Spleen (tissue), 11 donors: ENCODE data around the gene KRT17. TPM values are rescaled to one million over a fixed set of nuclear protein-coding genes. Genes with fewer than 3 reads are reported as not detected.

Experiments
- DNase-seq: peaks from one replicate; pipeline ENCODE4 v3.0.0-alpha.2; 2020
- H3K27ac ChIP-seq, 8 donors: fragments of 200-600 bp; sonication (generic) in 7 of 8; 1 replicate in 4 of 8; 2 replicates in 4 of 8; pipeline versions ENCODE4 v1.5.0 to v1.8.0; 2016 to 2021; ENCODE audit warnings: inconsistent platforms in 4 of 8, mild to moderate bottlenecking in 4 of 8, moderate library complexity in 1 of 8
- H3K27me3 ChIP-seq, 7 donors: fragments of 200-600 bp; sonication (generic) in 6 of 7; replicated peaks in 1 of 7; 1 replicate in 4 of 7; 2 replicates in 3 of 7; pipeline versions ENCODE4 v1.5.0 to v1.8.0; 2016 to 2021; ENCODE audit warnings: inconsistent platforms in 3 of 7, mild to moderate bottlenecking in 1 of 7
- H3K36me3 ChIP-seq, 6 donors: fragments of 200-600 bp; sonication (generic) in 5 of 6; 1 replicate in 4 of 6; 2 replicates in 2 of 6; pipeline versions ENCODE4 v1.5.0 to v1.8.0; 2016 to 2021; ENCODE audit warnings: inconsistent platforms in 2 of 6
- H3K4me1 ChIP-seq, 6 donors: fragments of 200-600 bp; sonication (generic) in 5 of 6; 1 replicate in 3 of 6; 2 replicates in 3 of 6; pipeline versions ENCODE4 v1.5.0 to v1.8.0; 2016 to 2021; ENCODE audit warnings: inconsistent platforms in 3 of 6
- H3K4me3 ChIP-seq, 8 donors: fragments of 200-600 bp; sonication (generic) in 7 of 8; 1 replicate in 4 of 8; 2 replicates in 4 of 8; pipeline versions ENCODE4 v1.5.0 to v1.8.0; 2016 to 2021; ENCODE audit warnings: inconsistent platforms in 4 of 8, mild to moderate bottlenecking in 4 of 8, moderate library complexity in 2 of 8
- H3K9me3 ChIP-seq, 8 donors: fragments of 200-600 bp; sonication (generic) in 7 of 8; 1 replicate in 4 of 8; 2 replicates in 4 of 8; pipeline versions ENCODE4 v1.5.0 to v1.8.0; 2016 to 2021; ENCODE audit warnings: inconsistent platforms in 4 of 8
- CTCF ChIP-seq, 11 experiments: fragments of 200-600 bp in 7 of 11; fragments of 450-650 bp in 4 of 11; sonication (generic) in 4 of 11; IDR thresholded peaks in 8 of 11; conservative IDR thresholded peaks in 3 of 11; 1 replicate in 7 of 11; 2 replicates in 4 of 11; pipeline versions ENCODE4 v1.4.0 to v1.8.0; 2016 to 2021; ENCODE audit warnings: antibody characterized with exemption in 11 of 11, inconsistent platforms in 4 of 11, mild to moderate bottlenecking in 1 of 11
- POLR2A ChIP-seq, 3 donors: fragments of 450-650 bp; IDR thresholded peaks; one replicate each; pipeline ENCODE4 v1.5.1; 2017; ENCODE audit warnings: antibody characterized with exemption in 3 of 3, mild to moderate bottlenecking in 1 of 3
- POLR2AphosphoS5 ChIP-seq, 3 donors: sonication (generic); formaldehyde crosslinking; IDR thresholded peaks; one replicate each; pipeline ENCODE4 v1.5.1; 2017; ENCODE audit warnings: antibody characterized with exemption in 3 of 3
- WGBS, 5 donors: extraction: QIAGEN DNeasy Blood & Tissue Kit in 3 of 5; methylation state at CpG; one replicate each; pipeline versions ENCODE4 v1.1.5 to v1.1.7; 2013 to 2018; 5-methylcytosine and 5-hydroxymethylcytosine counted together
- intact Hi-C: fragments of 100-400 bp; cut with DNase I; formaldehyde crosslinking; loops from one replicate; pipeline ENCODE4 v1.15.0; 2023; ENCODE audit warnings: low total_unique reads
- polyA plus RNA-seq, 3 donors: library from polyadenylated mRNA; stranded (reverse); fragments of 200-250 nt; gene quantifications; one replicate each; pipeline ENCODE4 v1.2.1, GENCODE V29; 2013
- total RNA-seq, 7 donors: library from RNA; depleted of rRNA in 3 of 7; stranded (reverse); fragments of >200 nt in 3 of 7; fragmentation: NEBNext Ultra II Directional in 4 of 7; extraction: Animal tissue kit (Norgen Biotek cat#: 25700) in 4 of 7; gene quantifications; one replicate each; pipeline versions ENCODE4 v1.1.0 to v1.2.1, GENCODE V29; 2016 to 2021
- donor health status: healthy with polysubstance abuse.
- donor health status: DM: no; HTN: no; CAD: no; lungs with moderate emphysema.
- donor health status: DM: no; HTN: no; CAD: no.
- donor health status: Bipolar disorder and iron deficiency.
- donor health status: healthy.
- donor health status: DM: no; HTN: no; CAD: no.
- donor health status: DM: yes; HTN: yes; CAD: no.

The KRT17 gene
- total and polyA plus RNA-seq, 10 donors = 0.58 to 1.2 (median 0.70) TPM; not detected in 7

GRCh38 chr17:41575336-41575735, 49.0 kb downstream of the KRT17 start:
- no peak overlapping the region for H3K27ac ChIP-seq
- 61 to 78% (median 76%) methylated on average over 3 of the region's 3 CpGs for WGBS, 5 donors
- H3K27me3 ChIP-seq = peaks cover 0 to 86% (median 6%) of the 10 kb centered on the region in 7 donors
- no peak for DNase-seq
- H3K4me3 ChIP-seq = no peak overlapping the region
- peaks cover 0 to 9% (median 2%) of the 10 kb centered on the region in 6 donors for H3K4me1 ChIP-seq
- no peaks in the 10 kb centered on the region for H3K9me3 ChIP-seq
- no peaks in the 10 kb centered on the region for H3K36me3 ChIP-seq
- intact Hi-C loops = no loop called here
- TF ChIP-seq CTCF (IDR thresholded peaks at IDR 0.05 in 8 of 11, conservative IDR thresholded peaks at IDR 0.05 in 3 of 11) = no peak
- TF ChIP-seq POLR2AphosphoS5 (IDR thresholded peaks at IDR 0.05) = no peak
- no peak for TF ChIP-seq POLR2A (IDR thresholded peaks at IDR 0.05)

- 55 to 69% (median 68%) methylated on average over 15 to 24 of the region's 24 CpGs for WGBS, 5 donors
- no peak within 1 kb of the TSS for H3K27ac ChIP-seq
- H3K9me3 ChIP-seq = peaks cover 0 to 12% (median 7%) of the 10 kb centered on the region in 8 donors
- no peak within 1 kb of the TSS for H3K4me3 ChIP-seq
- H3K36me3 ChIP-seq = no peaks in the 10 kb centered on the region
- DNase-seq = no peak
- no peaks in the 10 kb centered on the region for H3K4me1 ChIP-seq
- TF ChIP-seq POLR2AphosphoS5 (IDR thresholded peaks at IDR 0.05) (no peak), POLR2A (IDR thresholded peaks at IDR 0.05) (no peak), CTCF (IDR thresholded peaks at IDR 0.05 in 8 of 11, conservative IDR thresholded peaks at IDR 0.05 in 3 of 11) (no peak)
- H3K27me3 ChIP-seq = peaks cover 0 to 53% (median 3%) of the 10 kb centered on the region in 7 donors
- intact Hi-C loops = no loop called here
Observed at GRCh38 chr17:41571561-41572434, 52.6 kb downstream of the KRT17 start, which contains the start of gene KRT9. KRT9 (minus strand) TSS chr17:41572059; CDS start chr17:41571992, 67 bp downstream.

Other genes starting within 250 kb of the KRT17 start
- gene KRT34, start 242.3 kb downstream of the KRT17 start, total RNA-seq = not detected
- not detected for gene KRT34, start 242.3 kb downstream of the KRT17 start, polyA plus RNA-seq
- not detected for gene KRT31, start 227.0 kb downstream of the KRT17 start, total RNA-seq
- not detected for gene KRT31, start 227.0 kb downstream of the KRT17 start, polyA plus RNA-seq
- not detected for gene KRT37, start 200.0 kb downstream of the KRT17 start, total RNA-seq
- not detected for gene KRT37, start 200.0 kb downstream of the KRT17 start, polyA plus RNA-seq
- under 1 TPM in 2 of 7 donors, not detected in 5; 0.26 to 0.39 TPM for gene KRT38, start 183.6 kb downstream of the KRT17 start, total RNA-seq
- not detected for gene KRT38, start 183.6 kb downstream of the KRT17 start, polyA plus RNA-seq
- gene KRT32, start 157.2 kb downstream of the KRT17 start, total RNA-seq = not detected
- not detected for gene KRT32, start 157.2 kb downstream of the KRT17 start, polyA plus RNA-seq
- under 1 TPM in 1 of 7 donors, not detected in 6; 0.19 TPM for gene KRT35, start 143.4 kb downstream of the KRT17 start, total RNA-seq
- gene KRT35, start 143.4 kb downstream of the KRT17 start, polyA plus RNA-seq = under 1 TPM in 1 of 3 donors, not detected in 2; 0.19 TPM
- gene KRT36, start 134.7 kb downstream of the KRT17 start, total RNA-seq = 1 to 10 TPM in 2 of 7 donors, under 1 TPM in 4, not detected in 1; 0.27 to 2.7 (median 0.44) TPM
- gene KRT36, start 134.7 kb downstream of the KRT17 start, polyA plus RNA-seq = under 1 TPM; 0.20 to 0.51 (median 0.22) TPM
- gene KRT13, start 119.0 kb downstream of the KRT17 start, total RNA-seq = not detected
- gene KRT13, start 119.0 kb downstream of the KRT17 start, polyA plus RNA-seq = 10 to 100 TPM in 1 of 3 donors, 1 to 10 TPM in 2; 1.6 to 26.4 (median 3.8) TPM
- not detected for gene KRT15, start 105.7 kb downstream of the KRT17 start, total RNA-seq
- 1 to 10 TPM in 1 of 3 donors, under 1 TPM in 2; 0.07 to 1.3 (median 0.11) TPM for gene KRT15, start 105.7 kb downstream of the KRT17 start, polyA plus RNA-seq
- 1 to 10 TPM in 3 of 7 donors, under 1 TPM in 3, not detected in 1; 0.44 to 2.8 (median 0.83) TPM for gene KRT19, start 96.3 kb downstream of the KRT17 start, total RNA-seq
- 1 to 10 TPM in 2 of 3 donors, under 1 TPM in 1; 0.20 to 3.9 (median 1.9) TPM for gene KRT19, start 96.3 kb downstream of the KRT17 start, polyA plus RNA-seq
- gene KRT9, start 52.5 kb downstream of the KRT17 start, total RNA-seq = not detected
- not detected for gene KRT9, start 52.5 kb downstream of the KRT17 start, polyA plus RNA-seq
- gene KRT14, start 37.7 kb downstream of the KRT17 start, total RNA-seq = under 1 TPM in 1 of 7 donors, not detected in 6; 0.79 TPM
- gene KRT14, start 37.7 kb downstream of the KRT17 start, polyA plus RNA-seq = under 1 TPM; 0.06 to 0.17 (median 0.16) TPM
- not detected for gene KRT16, start 11.8 kb downstream of the KRT17 start, total RNA-seq
- under 1 TPM in 2 of 3 donors, not detected in 1; 0.07 to 0.19 TPM for gene KRT16, start 11.8 kb downstream of the KRT17 start, polyA plus RNA-seq
- 100 to 1,000 TPM; 313 to 897 (median 665) TPM for gene EIF1, start 64.3 kb upstream of the KRT17 start, total RNA-seq
- gene EIF1, start 64.3 kb upstream of the KRT17 start, polyA plus RNA-seq = 100 to 1,000 TPM; 560 to 722 (median 560) TPM
- not detected for gene GAST, start 87.8 kb upstream of the KRT17 start, total RNA-seq
- not detected for gene GAST, start 87.8 kb upstream of the KRT17 start, polyA plus RNA-seq
- gene HAP1, start 110.1 kb upstream of the KRT17 start, total RNA-seq = 1 to 10 TPM in 5 of 7 donors, under 1 TPM in 2; 0.83 to 8.4 (median 1.7) TPM
- gene HAP1, start 110.1 kb upstream of the KRT17 start, polyA plus RNA-seq = under 1 TPM; 0.33 to 0.58 (median 0.54) TPM
- gene JUP, start 162.1 kb upstream of the KRT17 start, total RNA-seq = 10 to 100 TPM; 17.3 to 73.1 (median 45.3) TPM
- gene JUP, start 162.1 kb upstream of the KRT17 start, polyA plus RNA-seq = 10 to 100 TPM; 13.7 to 17.4 (median 14.3) TPM
- gene P3H4, start 187.4 kb upstream of the KRT17 start, total RNA-seq = 1 to 10 TPM; 5.5 to 7.1 (median 6.0) TPM
- gene P3H4, start 187.4 kb upstream of the KRT17 start, polyA plus RNA-seq = 1 to 10 TPM; 3.3 to 5.1 (median 3.5) TPM
- 10 to 100 TPM; 14.8 to 30.8 (median 16.7) TPM for gene FKBP10, start 188.4 kb upstream of the KRT17 start, total RNA-seq
- 10 to 100 TPM in 1 of 3 donors, 1 to 10 TPM in 2; 9.6 to 18.9 (median 9.9) TPM for gene FKBP10, start 188.4 kb upstream of the KRT17 start, polyA plus RNA-seq
- 10 to 100 TPM; 17.0 to 43.9 (median 26.0) TPM for gene NT5C3B, start 211.7 kb upstream of the KRT17 start, total RNA-seq
- gene NT5C3B, start 211.7 kb upstream of the KRT17 start, polyA plus RNA-seq = 10 to 100 TPM; 38.9 to 62.7 (median 60.9) TPM
- gene KLHL10, start 213.2 kb upstream of the KRT17 start, total RNA-seq = 1 to 10 TPM in 1 of 7 donors, under 1 TPM in 1, not detected in 5; 0.60 to 2.1 TPM
- gene KLHL10, start 213.2 kb upstream of the KRT17 start, polyA plus RNA-seq = under 1 TPM; 0.03 to 0.20 (median 0.05) TPM
- 10 to 100 TPM; 10.1 to 25.2 (median 12.6) TPM for gene KLHL11, start 240.8 kb upstream of the KRT17 start, total RNA-seq
- gene KLHL11, start 240.8 kb upstream of the KRT17 start, polyA plus RNA-seq = 1 to 10 TPM in 1 of 3 donors, under 1 TPM in 2; 0.17 to 1.1 (median 0.20) TPM